B cell (primary cell): ENCODE results near the gene SYT3. TPM values are rescaled to one million over a fixed set of nuclear protein-coding genes. Genes with fewer than 3 reads are reported as not detected.

Experiments
- ATAC-seq: fragments of 200-7000 bp; cut with Tn5 transposase; one replicate; pipeline ENCODE4 v1.10.0; 2021; ENCODE audit warnings: low read depth, mild to moderate bottlenecking, moderate number of reproducible peaks, moderate library complexity
- CTCF ChIA-PET: fragments of 350-600 bp; sonication (Branson Sonifier 250); formaldehyde crosslinking; loops from one replicate; lab custom pipeline; 2021; ENCODE audit warnings: antibody characterized with exemption, inconsistent platforms; lab: Charles Lee
- POLR2A ChIA-PET: fragments of 350-600 bp; sonication (Branson Sonifier 250); formaldehyde crosslinking; loops from one replicate; lab custom pipeline; 2021; ENCODE audit warnings: antibody characterized with exemption; lab: Charles Lee
- DNase-seq: peaks from one replicate; pipeline ENCODE4 v3.0.0; 2013
- H2AFZ ChIP-seq: 2 replicates; pipeline ENCODE4 v1.6.1; 2012; ENCODE audit warnings: mild to moderate bottlenecking, low read depth, low read length; ENCODE audit not compliant: insufficient read depth, poor library complexity, severe bottlenecking
- H3K27ac ChIP-seq, 2 donors: 1 replicate in 1 of 2; 2 replicates in 1 of 2; pipeline ENCODE4 v1.5.1; 2012 to 2013; ENCODE audit warnings: low read length in 2 of 2, mild to moderate bottlenecking in 2 of 2, moderate library complexity in 1 of 2
- H3K27me3 ChIP-seq, 4 experiments: fragments of 200-600 bp in 1 of 4; sonication (generic) in 1 of 4; replicated peaks in 1 of 4; 1 replicate in 2 of 4; 2 replicates in 2 of 4; pipeline versions ENCODE4 v1.6.1 to v1.7.0; 2013 to 2016; ENCODE audit warnings: low read length in 3 of 4, mild to moderate bottlenecking in 2 of 4, mixed read lengths in 1 of 4, moderate library complexity in 1 of 4; ENCODE audit not compliant: insufficient read depth in 4 of 4, control insufficient read depth in 3 of 4; ENCODE audit errors: control extremely low read depth in 1 of 4
- H3K36me3 ChIP-seq, 2 experiments: replicated peaks in 1 of 2; 1 replicate in 1 of 2; 2 replicates in 1 of 2; pipeline versions ENCODE4 v1.6.1 to v1.7.1; 2013; ENCODE audit warnings: low read length in 1 of 2; ENCODE audit not compliant: insufficient read depth in 2 of 2, control insufficient read depth in 1 of 2; ENCODE audit errors: control extremely low read depth in 1 of 2, extremely low read depth in 1 of 2
- H3K4me1 ChIP-seq, 2 donors: fragments of 200-600 bp in 1 of 2; sonication (generic) in 1 of 2; 1 replicate in 1 of 2; 2 replicates in 1 of 2; pipeline versions ENCODE4 v1.5.1 to v1.6.1; 2013 to 2017; ENCODE audit warnings: low read length in 2 of 2; ENCODE audit not compliant: control insufficient read depth in 2 of 2, insufficient read depth in 2 of 2
- H3K4me2 ChIP-seq: replicated peaks from 2 replicates; pipeline ENCODE3; 2012; ENCODE audit warnings: mild to moderate bottlenecking, low read depth, low read length; ENCODE audit not compliant: poor library complexity, severe bottlenecking
- H3K4me3 ChIP-seq, 5 experiments: fragments of 200-600 bp in 1 of 5; sonication (generic) in 1 of 5; 1 replicate in 3 of 5; 2 replicates in 2 of 5; pipeline versions ENCODE4 v1.5.1 to v1.7.0; 2011 to 2016; ENCODE audit warnings: low read length in 4 of 5, mild to moderate bottlenecking in 4 of 5, low read depth in 2 of 5, control low read depth in 1 of 5, moderate library complexity in 1 of 5; ENCODE audit not compliant: insufficient read depth in 1 of 5; ENCODE audit errors: control extremely low read depth in 1 of 5, extremely low read depth in 1 of 5
- H3K79me2 ChIP-seq: fragments of 200-600 bp; sonication (generic); one replicate; pipeline ENCODE4 v1.6.0; 2016; ENCODE audit warnings: low read length; ENCODE audit not compliant: control insufficient read depth, insufficient read depth
- H3K9ac ChIP-seq: fragments of 200-600 bp; sonication (generic); 2 replicates; pipeline ENCODE4 v1.6.1; 2017; ENCODE audit warnings: mild to moderate bottlenecking, low read length, moderate library complexity
- H3K9me3 ChIP-seq, 3 donors: one replicate each; pipeline versions ENCODE4 v1.6.1 to v1.7.1; 2013; ENCODE audit warnings: low read length in 2 of 3; ENCODE audit not compliant: control insufficient read depth in 2 of 3, insufficient read depth in 1 of 3; ENCODE audit errors: control extremely low read depth in 1 of 3
- H4K20me1 ChIP-seq: 2 replicates; pipeline ENCODE4 v1.6.0; 2012; ENCODE audit warnings: mild to moderate bottlenecking, low read length; ENCODE audit not compliant: insufficient read depth, control insufficient read depth, poor library complexity, severe bottlenecking
- H3K27ac Mint-ChIP-seq: one replicate; pipeline ENCODE4 v1.8.0; 2021; ENCODE audit warnings: mixed read lengths
- H3K27me3 Mint-ChIP-seq: one replicate; pipeline ENCODE4 v1.8.0; 2021; ENCODE audit warnings: mixed read lengths
- H3K4me1 Mint-ChIP-seq: one replicate; pipeline ENCODE4 v1.8.0; 2021; ENCODE audit warnings: mixed read lengths
- H3K4me3 Mint-ChIP-seq: one replicate; pipeline ENCODE4 v1.8.0; 2021; ENCODE audit warnings: mixed read lengths
- H3K9me3 Mint-ChIP-seq: one replicate; pipeline ENCODE4 v1.8.0; 2022; ENCODE audit warnings: mixed read lengths; ENCODE audit not compliant: insufficient read depth
- EZH2 ChIP-seq: IDR thresholded peaks from 2 replicates; pipeline ENCODE4 v1.6.1; 2012; ENCODE audit warnings: borderline replicate concordance, low read depth, mild to moderate bottlenecking, moderate library complexity, low read length; ENCODE audit not compliant: insufficient read depth, poor library complexity, severe bottlenecking
- WGBS: methylation state at CpG from one replicate; pipeline ENCODE4 v1.1.5; 2013; ENCODE audit warnings: missing lambda C conversion rate; ENCODE audit not compliant: insufficient coverage; 5-methylcytosine and 5-hydroxymethylcytosine counted together
- intact Hi-C: fragments of 100-400 bp; cut with micrococcal nuclease; formaldehyde crosslinking; loops from one replicate; pipeline ENCODE4 v1.10.0; 2022
- polyA plus RNA-seq: library from polyadenylated mRNA; depleted of rRNA; stranded (reverse); fragments of >200 nt; gene quantifications from 2 replicates; pipeline ENCODE4 v1.2.3, GENCODE V29; 2012
- total RNA-seq, 2 donors: library from RNA; stranded (reverse); fragments of 120-200 nt in 1 of 2; gene quantifications; 1 replicate in 1 of 2; 2 replicates in 1 of 2; pipeline versions ENCODE4 v1.2.3 to v1.2.4, GENCODE V29; 2013 to 2022
- TF ChIP-seq, protein P1 (sequence below): fragments of 200-600 bp; IDR thresholded peaks from one replicate; pipeline ENCODE4 v1.8.0; 2022; ENCODE audit warnings: antibody characterized with exemption, mild to moderate bottlenecking

SYT3 gene
- total and polyA plus RNA-seq, 2 donors (not counting 1 experiment from before 2014, with no cell fraction given), result 0.09 to 0.17 TPM

DNA sequence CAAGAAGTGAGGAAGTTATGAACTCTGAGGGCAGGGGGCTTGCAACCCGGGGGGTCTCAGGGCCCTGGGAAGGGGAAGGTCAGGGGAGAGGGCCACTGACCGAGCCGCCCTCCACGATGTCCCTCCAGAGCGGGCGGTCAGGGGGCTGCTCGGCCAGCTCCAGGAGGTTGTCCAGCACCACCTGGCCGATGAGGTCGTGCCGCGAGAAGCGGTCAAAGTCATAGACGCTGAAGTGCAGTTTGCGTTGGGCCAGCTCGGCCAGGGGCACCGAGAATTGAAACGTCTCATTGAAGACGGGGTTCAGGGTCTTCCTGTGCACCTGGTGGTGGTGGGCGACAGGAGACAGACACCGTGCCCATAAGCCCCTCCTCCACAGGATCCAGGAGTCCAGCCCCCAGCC is 10.5 kb downstream of the SYT3 start:
- Histone ChIP-seq H3K9me3 (peaks cover 1 to 34% (median 11%) of the 10 kb centered on the region in 3 donors), H3K4me3 (no peak overlapping the region), H3K9ac (no peak overlapping the region), H3K79me2 (no peaks in the 10 kb centered on the region), H3K27me3 (peaks cover 0 to 2% (median 0%) of the 10 kb centered on the region in 4 experiments), H3K4me2 (no peak overlapping the region), H3K27ac (no peak overlapping the region), H3K4me1 (no peaks in the 10 kb centered on the region), H4K20me1 (no peaks in the 10 kb centered on the region), H3K36me3 (no peaks in the 10 kb centered on the region), H2AFZ (no peak overlapping the region)
- DNase-seq (no peak), ATAC-seq (no peak)
- CTCF ChIA-PET, result no interaction called here
- peaks cover 26% of the 10 kb centered on the region for H3K27me3 Mint-ChIP-seq
- H3K4me1 Mint-ChIP-seq, result no peaks in the 10 kb centered on the region
- POLR2A ChIA-PET, result no interaction called here
- 85% methylated on average over 20 of the region's 20 CpGs for WGBS
- intact Hi-C loops, result no loop called here
- H3K27ac Mint-ChIP-seq, result no peak overlapping the region
- TF ChIP-seq EZH2, result no peak
- TF ChIP-seq, protein P1, sequence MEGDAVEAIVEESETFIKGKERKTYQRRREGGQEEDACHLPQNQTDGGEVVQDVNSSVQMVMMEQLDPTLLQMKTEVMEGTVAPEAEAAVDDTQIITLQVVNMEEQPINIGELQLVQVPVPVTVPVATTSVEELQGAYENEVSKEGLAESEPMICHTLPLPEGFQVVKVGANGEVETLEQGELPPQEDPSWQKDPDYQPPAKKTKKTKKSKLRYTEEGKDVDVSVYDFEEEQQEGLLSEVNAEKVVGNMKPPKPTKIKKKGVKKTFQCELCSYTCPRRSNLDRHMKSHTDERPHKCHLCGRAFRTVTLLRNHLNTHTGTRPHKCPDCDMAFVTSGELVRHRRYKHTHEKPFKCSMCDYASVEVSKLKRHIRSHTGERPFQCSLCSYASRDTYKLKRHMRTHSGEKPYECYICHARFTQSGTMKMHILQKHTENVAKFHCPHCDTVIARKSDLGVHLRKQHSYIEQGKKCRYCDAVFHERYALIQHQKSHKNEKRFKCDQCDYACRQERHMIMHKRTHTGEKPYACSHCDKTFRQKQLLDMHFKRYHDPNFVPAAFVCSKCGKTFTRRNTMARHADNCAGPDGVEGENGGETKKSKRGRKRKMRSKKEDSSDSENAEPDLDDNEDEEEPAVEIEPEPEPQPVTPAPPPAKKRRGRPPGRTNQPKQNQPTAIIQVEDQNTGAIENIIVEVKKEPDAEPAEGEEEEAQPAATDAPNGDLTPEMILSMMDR, result no peak
- no peak overlapping the region for H3K4me3 Mint-ChIP-seq
- peaks cover 8% of the 10 kb centered on the region for H3K9me3 Mint-ChIP-seq

DNA sequence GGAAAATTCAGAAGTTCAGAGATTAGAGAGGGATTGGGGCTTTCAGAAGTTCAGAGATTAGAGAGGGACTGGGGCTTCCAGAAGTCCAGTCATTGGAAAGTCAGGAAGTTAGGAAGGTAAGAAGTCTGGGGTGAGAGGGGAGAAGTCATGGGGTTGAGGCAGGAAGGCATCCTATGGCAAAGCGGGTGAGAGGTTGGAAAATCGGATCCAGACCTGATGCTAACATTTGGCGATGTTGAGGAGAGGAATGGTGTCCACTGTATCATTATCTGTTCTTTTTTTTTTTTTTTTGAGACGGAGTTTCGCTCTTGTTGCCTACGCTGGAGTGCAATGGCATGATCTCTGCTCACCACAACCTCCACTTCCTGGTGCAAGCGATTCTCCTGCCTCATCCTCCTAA is 11.1 kb downstream of the SYT3 start:
- Mint-ChIP-seq H3K27ac (no peak overlapping the region), H3K9me3 (peaks cover 4% of the 10 kb centered on the region)
- intact Hi-C loops, result no loop called here

More for the DNA sequence above, 11.1 kb downstream of the SYT3 start:
- H3K36me3 ChIP-seq, result no peaks in the 10 kb centered on the region
- ChIA-PET CTCF (no interaction called here), POLR2A (no interaction called here)
- no peaks in the 10 kb centered on the region for H4K20me1 ChIP-seq
- peaks cover 0 to 2% (median 0%) of the 10 kb centered on the region in 4 experiments for H3K27me3 ChIP-seq
- DNase-seq (no peak), ATAC-seq (no peak)
- no peak overlapping the region for H3K4me3 ChIP-seq
- H3K4me2 ChIP-seq, result no peak overlapping the region
- no peak overlapping the region for H3K9ac ChIP-seq
- no peak overlapping the region for H3K27ac ChIP-seq
- Mint-ChIP-seq H3K27me3 (peaks cover 26% of the 10 kb centered on the region), H3K4me1 (no peaks in the 10 kb centered on the region), H3K4me3 (no peak overlapping the region)
- peaks cover under 1 to 28% (median 5%) of the 10 kb centered on the region in 3 donors for H3K9me3 ChIP-seq
- no peaks in the 10 kb centered on the region for H3K4me1 ChIP-seq
- WGBS, result 94% methylated on average over 3 of the region's 7 CpGs
- TF ChIP-seq, protein P1, result no peak
- no peak for TF ChIP-seq EZH2
- no peak overlapping the region for H2AFZ ChIP-seq
- no peaks in the 10 kb centered on the region for H3K79me2 ChIP-seq
